ENCODE measurements around the gene SUGCT.

The SUGCT gene

GRCh38 chr7:40733114-40733513 is 598.3 kb downstream of the SUGCT start:
- DNase-seq (ENCODE audit: low read depth), result no peak

DNA sequence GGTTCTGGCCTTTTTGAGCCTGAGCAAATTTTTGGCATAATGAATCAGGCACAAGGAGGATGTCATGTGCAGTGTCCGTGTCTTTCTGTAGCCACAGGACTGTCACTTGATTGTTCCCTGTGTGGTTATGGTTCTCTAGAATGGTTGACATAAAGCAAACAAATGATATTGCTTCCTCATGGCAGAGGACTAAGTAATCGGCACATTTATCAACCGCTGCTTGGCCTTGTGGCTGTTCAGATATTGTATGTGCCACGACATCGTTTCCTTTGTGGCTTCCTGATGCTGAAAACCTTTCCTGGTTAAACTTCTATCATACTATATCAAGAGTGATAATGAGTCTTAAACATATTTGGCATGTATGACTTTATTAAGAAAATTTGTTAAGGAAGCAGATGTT is 598.8 kb downstream of the SUGCT start:
- DNase-seq (ENCODE audit: low read depth), result no peak

DNA sequence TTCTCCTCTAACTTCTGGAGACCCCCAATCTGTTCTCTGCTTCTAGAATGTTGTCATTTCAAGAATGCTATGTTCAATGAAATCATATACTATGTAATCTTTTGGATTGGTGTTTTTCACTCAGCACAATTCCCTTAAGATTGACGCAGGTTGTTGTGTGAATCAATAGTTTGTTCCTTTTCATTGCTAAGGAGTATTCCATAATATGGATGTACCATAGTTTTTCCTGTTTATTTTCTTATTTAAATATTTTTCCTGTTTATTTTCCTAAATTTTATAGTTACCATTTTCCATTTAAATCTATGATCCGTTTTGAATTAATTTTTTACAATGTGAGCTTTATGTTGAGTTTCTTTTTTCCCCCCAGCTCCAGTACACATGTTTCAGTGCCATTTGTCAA is 604.5 kb downstream of the SUGCT start:
- DNase-seq (ENCODE audit: low read depth), result no peak

- no peak for DNase-seq (ENCODE audit: low read depth)
Measured at GRCh38 chr7:40742270-40742669, 607.5 kb downstream of the SUGCT start.

GRCh38 chr7:40746841-40747556 is 612.2 kb downstream of the SUGCT start:
- DNase-seq (ENCODE audit: low read depth), result peak; percentile 13

GRCh38 chr7:40747856-40748255 is 613.1 kb downstream of the SUGCT start:
- DNase-seq (ENCODE audit: low read depth), result no peak

GRCh38 chr7:40749877-40750276 is 615.1 kb downstream of the SUGCT start:
- DNase-seq (ENCODE audit: low read depth), result peak; percentile 17

DNA sequence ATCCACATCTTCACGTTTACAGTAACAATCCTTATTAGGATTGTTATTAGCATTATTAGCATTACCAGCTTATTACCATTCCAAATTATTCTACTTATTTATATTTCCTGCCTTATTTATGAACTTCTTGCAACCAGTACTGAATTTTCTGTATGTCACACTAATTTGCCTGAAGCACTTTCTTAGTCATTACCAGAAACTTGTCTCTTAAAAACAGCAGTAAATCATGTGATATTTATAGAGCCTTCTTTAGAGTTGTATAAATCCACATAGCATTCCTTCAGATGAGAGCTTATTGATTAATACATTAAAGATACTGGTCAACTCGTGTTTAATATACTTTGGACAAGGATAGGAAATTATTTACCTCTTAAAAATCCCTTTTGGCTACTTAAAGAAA is 618.6 kb downstream of the SUGCT start:
- no peak for DNase-seq (ENCODE audit: low read depth)

DNA sequence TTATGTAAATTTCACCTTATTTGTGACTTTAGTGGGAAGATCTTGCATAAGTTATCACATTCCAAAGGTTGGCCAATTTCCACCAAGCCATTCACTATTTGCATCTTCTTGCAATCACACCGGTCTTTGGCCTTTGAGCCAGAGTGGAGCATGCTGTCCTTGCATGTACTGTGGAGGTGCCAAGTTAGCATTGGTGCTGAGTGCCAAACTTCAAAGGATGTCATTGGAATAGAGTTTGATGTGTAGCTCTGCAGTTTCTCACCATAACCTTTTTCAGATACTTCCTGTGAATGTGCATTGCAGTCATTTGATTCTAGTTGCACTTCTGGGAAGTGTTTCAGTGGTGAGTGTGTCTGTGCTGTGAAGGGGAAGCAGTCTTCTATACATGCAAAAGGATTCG is 620.6 kb downstream of the SUGCT start:
- no peak for DNase-seq (ENCODE audit: low read depth)

DNA sequence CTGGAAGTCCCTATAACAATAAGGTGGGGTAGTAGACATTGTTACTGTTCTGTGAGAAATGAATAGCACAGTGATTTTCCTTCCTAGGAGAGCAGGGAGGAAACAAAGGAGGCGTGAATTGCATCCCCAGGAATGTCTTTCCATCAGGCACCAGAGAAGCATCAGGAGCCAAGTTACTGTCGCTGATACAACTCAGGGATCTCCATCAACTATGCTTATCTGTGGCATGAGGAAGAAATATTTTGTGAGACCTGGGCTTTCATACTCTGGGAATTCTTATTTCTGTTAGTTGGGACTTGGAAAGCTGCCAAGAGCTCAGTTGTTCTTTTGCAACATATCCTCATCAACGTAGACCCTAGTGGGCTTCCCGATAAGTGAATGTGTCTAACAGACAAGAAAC is 622.3 kb downstream of the SUGCT start:
- no peak for DNase-seq (ENCODE audit: low read depth)

DNA sequence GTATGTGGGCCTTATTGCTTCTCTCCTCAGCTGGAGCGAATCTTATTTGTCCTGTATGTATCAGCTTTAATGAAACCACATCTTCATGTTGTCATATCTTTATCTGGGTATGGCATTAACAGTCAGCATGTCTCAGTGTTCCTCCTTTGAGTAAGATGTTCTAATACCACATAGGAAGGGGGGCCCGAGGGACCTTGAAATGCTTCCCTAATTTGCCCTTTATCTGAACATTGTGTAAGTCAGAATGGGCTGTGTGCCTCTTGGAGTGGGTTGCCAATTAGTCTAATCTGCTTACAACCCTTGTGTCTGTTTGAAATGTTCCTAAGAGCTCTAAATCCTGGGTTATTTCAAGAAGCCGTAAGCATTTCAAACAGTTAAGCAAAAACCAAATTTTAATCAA is 623.8 kb downstream of the SUGCT start:
- DNase-seq (ENCODE audit: low read depth), result no peak

GRCh38 chr7:40760293-40760964 is 625.6 kb downstream of the SUGCT start:
- no peak for DNase-seq (ENCODE audit: low read depth)

- no peak for DNase-seq (ENCODE audit: low read depth)
Measured at GRCh38 chr7:40760987-40761386, 626.2 kb downstream of the SUGCT start.

GRCh38 chr7:40761762-40762560 is 627.2 kb downstream of the SUGCT start:
- DNase-seq (ENCODE audit: low read depth), result no peak

- peak; percentile 64 for DNase-seq (ENCODE audit: low read depth)
Measured at GRCh38 chr7:40763319-40764287, 628.8 kb downstream of the SUGCT start.

DNA sequence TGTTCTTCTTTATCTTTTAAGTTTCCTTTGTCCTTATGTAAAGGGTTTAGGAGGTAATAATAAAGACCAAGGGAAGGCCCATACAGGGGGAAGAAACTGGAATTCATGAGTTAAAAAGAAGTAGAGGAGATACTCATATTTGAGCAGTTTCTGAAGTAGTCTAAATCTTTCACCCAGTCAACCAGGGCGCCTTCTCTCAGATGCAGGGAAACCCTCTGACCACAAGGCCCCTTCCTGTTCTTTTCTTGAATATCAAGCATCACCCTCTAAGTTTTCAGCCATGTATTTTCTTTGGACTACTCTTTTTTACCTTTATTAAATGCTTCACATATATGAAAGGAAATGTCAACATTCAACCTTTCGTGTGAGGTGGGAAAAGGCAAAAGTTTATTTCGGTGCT is 630.8 kb downstream of the SUGCT start:
- DNase-seq (ENCODE audit: low read depth), result no peak

DNA sequence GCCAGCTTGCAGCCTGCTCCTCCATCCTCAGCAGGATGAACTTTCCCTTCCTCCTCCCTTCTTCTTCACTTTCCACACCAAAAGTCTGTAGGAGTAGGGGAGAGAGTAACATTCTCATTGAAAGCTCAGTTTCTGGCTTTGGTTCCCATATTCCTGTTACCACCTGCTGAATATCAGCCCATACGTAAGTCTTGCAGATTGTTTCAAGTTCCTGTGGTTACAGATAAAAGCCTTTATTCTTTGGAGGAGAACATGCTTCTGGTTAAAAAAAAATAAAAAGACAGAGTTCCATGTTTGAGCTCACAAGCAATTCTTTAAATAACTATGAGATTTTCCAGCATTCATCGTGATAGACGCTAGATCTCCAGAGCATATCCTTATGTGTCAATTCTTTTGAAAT is 637.3 kb downstream of the SUGCT start:
- DNase-seq (ENCODE audit: low read depth), result no peak

GRCh38 chr7:40773656-40774055 is 638.9 kb downstream of the SUGCT start:
- no peak for DNase-seq (ENCODE audit: low read depth)

GRCh38 chr7:40775877-40776276 is 641.1 kb downstream of the SUGCT start:
- no peak for DNase-seq (ENCODE audit: low read depth)

DNA sequence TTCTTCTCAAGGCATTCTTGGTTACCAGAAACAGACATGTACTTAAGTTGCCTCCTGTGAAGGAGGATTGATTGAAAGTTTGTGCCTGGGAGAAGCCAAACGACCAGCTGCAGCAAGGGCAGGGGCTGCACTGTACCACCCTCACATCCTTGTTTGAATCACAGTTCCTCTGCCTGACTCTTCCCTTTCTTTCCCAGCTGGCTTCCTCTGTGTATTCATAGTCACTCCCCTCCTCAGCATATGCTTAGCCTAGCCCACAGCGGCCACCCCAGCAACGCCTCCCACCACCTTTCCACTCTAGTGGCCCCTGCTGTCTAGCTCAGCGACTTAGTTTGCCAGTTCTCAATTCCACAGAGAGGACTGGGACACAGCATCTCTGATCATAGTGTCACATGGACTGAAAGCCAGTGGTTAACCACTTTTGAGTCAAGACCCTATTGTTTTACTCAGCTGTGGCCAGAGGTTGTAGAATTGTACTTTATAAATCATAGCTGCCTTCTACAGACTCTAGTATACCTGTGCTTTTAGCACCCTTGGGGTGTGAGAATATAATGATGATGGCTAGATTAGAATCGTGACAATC is 643.0 kb downstream of the SUGCT start:
- no peak for DNase-seq (ENCODE audit: low read depth)

DNA sequence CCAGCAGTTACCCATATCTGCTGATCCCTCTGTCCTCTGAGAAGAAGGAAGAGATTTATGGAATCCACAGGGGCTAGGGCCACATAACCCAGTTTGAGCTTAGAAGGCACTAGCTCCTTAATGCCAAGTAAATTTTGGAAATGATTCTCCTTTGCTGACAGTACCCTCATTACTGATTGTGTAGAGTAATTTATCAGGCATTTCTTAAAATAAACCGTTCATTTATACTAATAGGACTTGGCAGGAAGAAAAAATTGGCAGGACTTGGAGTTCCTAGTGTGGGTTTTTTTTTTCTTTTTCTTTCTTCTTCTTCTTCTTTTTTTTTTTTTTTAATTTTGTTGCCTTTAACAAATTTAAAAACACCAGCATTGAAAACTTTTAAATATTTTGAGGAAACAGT is 645.7 kb downstream of the SUGCT start:
- no peak for DNase-seq (ENCODE audit: low read depth)

DNA sequence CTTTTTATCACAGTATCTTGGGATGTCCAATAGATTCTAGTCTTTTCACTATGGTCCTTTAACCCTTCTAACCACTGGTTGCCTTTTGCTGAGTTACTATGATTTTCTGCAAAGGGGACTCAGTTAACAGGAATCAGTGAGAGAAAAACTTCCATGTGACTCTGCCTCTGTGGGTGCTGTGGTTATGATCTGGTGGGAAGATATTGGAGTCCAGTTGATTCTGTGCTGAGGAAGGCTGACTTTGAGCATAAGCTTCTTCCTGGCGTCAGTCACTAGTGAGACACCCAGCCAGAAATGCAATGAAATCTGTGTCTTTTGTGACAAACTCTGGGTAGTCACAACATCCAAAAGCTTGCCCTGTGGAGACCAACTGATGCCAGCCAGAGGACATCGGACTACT is 648.0 kb downstream of the SUGCT start:
- no peak for DNase-seq (ENCODE audit: low read depth)

Measured in GM04503 (cell line).